H9 (cell line): ENCODE data around the gene B3GNT5. TPM values are rescaled to one million over a fixed set of nuclear protein-coding genes. Genes with fewer than 3 reads are reported as not detected.

Experiments
- DNase-seq: peaks from one replicate; pipeline ENCODE4 v3.0.0-alpha.2; 2017
- H2AFZ ChIP-seq: one replicate; pipeline ENCODE4 v1.6.1; 2013; ENCODE audit warnings: mild to moderate bottlenecking, low read length, control low read depth, moderate library complexity
- H2AK5ac ChIP-seq: 2 replicates; pipeline ENCODE4 v1.6.1; 2013; ENCODE audit warnings: low read length, control low read depth, mixed read lengths; ENCODE audit not compliant: insufficient read length
- H2BK120ac ChIP-seq: one replicate; pipeline ENCODE4 v1.6.1; 2013; ENCODE audit warnings: low read depth, mild to moderate bottlenecking, low read length, control low read depth, inconsistent platforms; ENCODE audit not compliant: poor library complexity, severe bottlenecking
- H2BK12ac ChIP-seq: 2 replicates; pipeline ENCODE4 v1.6.1; 2013; ENCODE audit warnings: low read length, control low read depth, mixed read lengths, low read depth; ENCODE audit not compliant: insufficient read length
- H2BK15ac ChIP-seq: 2 replicates; pipeline ENCODE4 v1.6.1; 2013; ENCODE audit warnings: low read depth, low read length, control low read depth
- H2BK20ac ChIP-seq: one replicate; pipeline ENCODE4 v1.6.1; 2013; ENCODE audit warnings: low read depth, mild to moderate bottlenecking, low read length, control low read depth, inconsistent platforms; ENCODE audit not compliant: poor library complexity, severe bottlenecking
- H2BK5ac ChIP-seq: 2 replicates; pipeline ENCODE4 v1.6.1; 2013; ENCODE audit warnings: low read length, control low read depth, mixed read lengths; ENCODE audit not compliant: insufficient read length
- H3K14ac ChIP-seq: 2 replicates; pipeline ENCODE4 v1.6.1; 2013; ENCODE audit warnings: low read length, control low read depth; ENCODE audit not compliant: insufficient read depth
- H3K18ac ChIP-seq: 2 replicates; pipeline ENCODE4 v1.6.1; 2013; ENCODE audit warnings: low read depth, mild to moderate bottlenecking, mixed read lengths, low read length, control low read depth; ENCODE audit not compliant: insufficient read length
- H3K23ac ChIP-seq: 2 replicates; pipeline ENCODE4 v1.6.1; 2013; ENCODE audit warnings: low read length, control low read depth, mixed read lengths, low read depth; ENCODE audit not compliant: insufficient read length
- H3K23me2 ChIP-seq: 2 replicates; pipeline ENCODE4 v1.6.1; 2013; ENCODE audit warnings: low read depth, mild to moderate bottlenecking, mixed read lengths, low read length, control low read depth; ENCODE audit not compliant: insufficient read length, poor library complexity, severe bottlenecking
- H3K27ac ChIP-seq: 2 replicates; pipeline ENCODE4 v1.5.1; 2013; ENCODE audit warnings: low read length, control low read depth, mixed read lengths, low read depth; ENCODE audit not compliant: insufficient read length
- H3K27me3 ChIP-seq: 2 replicates; pipeline ENCODE4 v1.6.1; 2013; ENCODE audit warnings: low read length, control low read depth, inconsistent platforms; ENCODE audit not compliant: insufficient read depth
- H3K4ac ChIP-seq: 2 replicates; pipeline ENCODE4 v1.6.1; 2013; ENCODE audit warnings: low read depth, mild to moderate bottlenecking, control low read depth, inconsistent platforms, low read length, moderate library complexity
- H3K4me1 ChIP-seq: 2 replicates; pipeline ENCODE4 v1.6.1; 2013; ENCODE audit warnings: low read length, control low read depth, inconsistent platforms; ENCODE audit not compliant: insufficient read depth
- H3K4me2 ChIP-seq: 2 replicates; pipeline ENCODE4 v1.6.1; 2013; ENCODE audit warnings: low read length, control low read depth, mixed read lengths; ENCODE audit not compliant: insufficient read length, insufficient read depth
- H3K56ac ChIP-seq: 2 replicates; pipeline ENCODE4 v1.6.1; 2013; ENCODE audit warnings: low read depth, mild to moderate bottlenecking, mixed read lengths, low read length, control low read depth; ENCODE audit not compliant: insufficient read length
- H3K79me1 ChIP-seq: 2 replicates; pipeline ENCODE4 v1.6.1; 2013; ENCODE audit warnings: low read depth, mild to moderate bottlenecking, moderate library complexity, low read length, control low read depth, inconsistent platforms; ENCODE audit not compliant: insufficient read depth, poor library complexity, severe bottlenecking
- H3K79me2 ChIP-seq: 2 replicates; pipeline ENCODE4 v1.6.1; 2013; ENCODE audit warnings: low read length, control low read depth, inconsistent platforms; ENCODE audit not compliant: insufficient read depth
- H3K9ac ChIP-seq: 2 replicates; pipeline ENCODE4 v1.6.1; 2013; ENCODE audit warnings: low read length, control low read depth, mixed read lengths; ENCODE audit not compliant: insufficient read length; ENCODE audit errors: extremely low read depth
- H3K9me3 ChIP-seq: one replicate; pipeline ENCODE4 v1.6.1; 2013; ENCODE audit warnings: low read depth, low read length, inconsistent platforms; ENCODE audit not compliant: control insufficient read depth
- H3T11ph ChIP-seq: one replicate; pipeline ENCODE4 v1.6.1; 2013; ENCODE audit warnings: mild to moderate bottlenecking, low read length, control low read depth, inconsistent platforms
- H4K20me1 ChIP-seq: one replicate; pipeline ENCODE4 v1.6.1; 2013; ENCODE audit not compliant: control insufficient read depth, insufficient read length, insufficient read depth
- H4K5ac ChIP-seq: 2 replicates; pipeline ENCODE4 v1.6.1; 2013; ENCODE audit warnings: low read depth, mild to moderate bottlenecking, mixed read lengths, low read length, control low read depth; ENCODE audit not compliant: insufficient read length
- H4K8ac ChIP-seq: replicated peaks from 2 replicates; pipeline ENCODE4 v1.6.1; 2013; ENCODE audit warnings: low read length, control low read depth, mixed read lengths, low read depth; ENCODE audit not compliant: insufficient read length
- H4K91ac ChIP-seq: 2 replicates; pipeline ENCODE4 v1.6.1; 2013; ENCODE audit warnings: low read depth, mild to moderate bottlenecking, moderate library complexity, mixed read lengths, low read length, control low read depth; ENCODE audit not compliant: insufficient read length
- H3K27ac Mint-ChIP-seq, 3 experiments: 2 replicates in 2 of 3; 3 replicates in 1 of 3; pipeline ENCODE4 v1.8.0; 2020 to 2021; ENCODE audit warnings: mixed read lengths in 3 of 3, mild to moderate bottlenecking in 1 of 3, moderate library complexity in 1 of 3
- H3K27me3 Mint-ChIP-seq: 2 replicates; pipeline ENCODE4 v1.8.0; 2021; ENCODE audit warnings: low read depth, mild to moderate bottlenecking, moderate library complexity, mixed read lengths
- H3K36me3 Mint-ChIP-seq, 3 experiments: 2 replicates in 2 of 3; 3 replicates in 1 of 3; pipeline ENCODE4 v1.8.0; 2020 to 2021; ENCODE audit warnings: low read depth in 3 of 3, mixed read lengths in 3 of 3; ENCODE audit not compliant: insufficient read depth in 1 of 3
- H3K4me1 Mint-ChIP-seq, 2 experiments: 2 replicates each; pipeline ENCODE4 v1.8.0; 2020; ENCODE audit warnings: mixed read lengths in 2 of 2
- H3K4me3 Mint-ChIP-seq, 2 experiments: 2 replicates in 1 of 2; 3 replicates in 1 of 2; pipeline ENCODE4 v1.8.0; 2020 to 2021; ENCODE audit warnings: mild to moderate bottlenecking in 2 of 2, mixed read lengths in 2 of 2, moderate library complexity in 1 of 2
- H3K9me3 Mint-ChIP-seq, 2 experiments: 2 replicates in 1 of 2; 3 replicates in 1 of 2; pipeline ENCODE4 v1.8.0; 2020; ENCODE audit warnings: mild to moderate bottlenecking in 2 of 2, mixed read lengths in 2 of 2, moderate library complexity in 1 of 2
- CTCF ChIP-seq: fragments of 200-600 bp; sonication (generic); conservative IDR thresholded peaks from 3 replicates; pipeline ENCODE4 v1.8.0; 2021; ENCODE audit warnings: antibody characterized with exemption, mild to moderate bottlenecking
- WGBS: extraction: QIAGEN DNeasy Blood & Tissue Kit; methylation state at CpG from one replicate; pipeline ENCODE4 v1.1.7; 2013; ENCODE audit warnings: missing lambda C conversion rate, low lambda C conversion rate, mixed read lengths; ENCODE audit not compliant: insufficient read length; ENCODE audit errors: extremely low coverage; 5-methylcytosine and 5-hydroxymethylcytosine counted together
- total RNA-seq: library from RNA; stranded (reverse); gene quantifications from 2 replicates; pipeline ENCODE4 v1.2.1, GENCODE V29; 2021

Gene B3GNT5
- total RNA-seq, 1 experiment from 2014 or later, result 7.3 TPM

- Histone ChIP-seq H3K9ac (no peak overlapping the region), H3K27me3 (no peaks in the 10 kb centered on the region), H2BK12ac (no peak overlapping the region), H4K8ac (no peak overlapping the region), H3K23ac (no peak overlapping the region), H3K4ac (no peak overlapping the region), H3K23me2 (no peaks in the 10 kb centered on the region), H4K20me1 (no peaks in the 10 kb centered on the region), H3K14ac (no peak overlapping the region), H2BK20ac (no peak overlapping the region), H3T11ph (no peak overlapping the region), H2BK15ac (no peak overlapping the region), H3K56ac (no peak overlapping the region), H3K18ac (no peak overlapping the region), H2AFZ (no peak overlapping the region), H4K5ac (no peak overlapping the region), H2BK5ac (no peak overlapping the region), H3K27ac (no peak overlapping the region), H3K9me3 (no peaks in the 10 kb centered on the region), H3K79me2 (no peaks in the 10 kb centered on the region), H2AK5ac (no peak overlapping the region), H3K4me2 (no peak overlapping the region), H3K79me1 (no peaks in the 10 kb centered on the region), H2BK120ac (no peak overlapping the region), H3K4me1 (no peaks in the 10 kb centered on the region), H4K91ac (no peak overlapping the region)
- no peak overlapping the region; a peak in 1 of 5 replicates for H3K4me3 Mint-ChIP-seq
- H3K36me3 Mint-ChIP-seq, result no peaks in the 10 kb centered on the region
- peaks cover 4 to 5% of the 10 kb centered on the region in 2 experiments; a peak in 3 of 4 replicates for H3K4me1 Mint-ChIP-seq
- TF ChIP-seq CTCF, result no peak
- no peaks in the 10 kb centered on the region for H3K9me3 Mint-ChIP-seq
- H3K27ac Mint-ChIP-seq, result no peak overlapping the region
- H3K27me3 Mint-ChIP-seq, result no peaks in the 10 kb centered on the region
- no peak for DNase-seq
- WGBS, result no CpG with 5 or more reads among the region's 11 CpGs
Observed at GRCh38 chr3:183224180-183224970, 28.7 kb upstream of the B3GNT5 start.
